GM19043 (cell line): ENCODE measurements around the gene LIN7B.
"Not testable (repeated sequence)": the region's sequence is repeated elsewhere in the genome, so short reads cannot be mapped to it uniquely, and the experiment has no call there.

Experiments used
- ATAC-seq: cut with Tn5 transposase; IDR thresholded peaks from one replicate; pipeline ENCODE4 v1.9.1; 2021; ENCODE audit warnings: low read depth; ENCODE audit not compliant: unreplicated experiment

Gene LIN7B, protein sequence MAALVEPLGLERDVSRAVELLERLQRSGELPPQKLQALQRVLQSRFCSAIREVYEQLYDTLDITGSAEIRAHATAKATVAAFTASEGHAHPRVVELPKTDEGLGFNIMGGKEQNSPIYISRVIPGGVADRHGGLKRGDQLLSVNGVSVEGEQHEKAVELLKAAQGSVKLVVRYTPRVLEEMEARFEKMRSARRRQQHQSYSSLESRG

DNA sequence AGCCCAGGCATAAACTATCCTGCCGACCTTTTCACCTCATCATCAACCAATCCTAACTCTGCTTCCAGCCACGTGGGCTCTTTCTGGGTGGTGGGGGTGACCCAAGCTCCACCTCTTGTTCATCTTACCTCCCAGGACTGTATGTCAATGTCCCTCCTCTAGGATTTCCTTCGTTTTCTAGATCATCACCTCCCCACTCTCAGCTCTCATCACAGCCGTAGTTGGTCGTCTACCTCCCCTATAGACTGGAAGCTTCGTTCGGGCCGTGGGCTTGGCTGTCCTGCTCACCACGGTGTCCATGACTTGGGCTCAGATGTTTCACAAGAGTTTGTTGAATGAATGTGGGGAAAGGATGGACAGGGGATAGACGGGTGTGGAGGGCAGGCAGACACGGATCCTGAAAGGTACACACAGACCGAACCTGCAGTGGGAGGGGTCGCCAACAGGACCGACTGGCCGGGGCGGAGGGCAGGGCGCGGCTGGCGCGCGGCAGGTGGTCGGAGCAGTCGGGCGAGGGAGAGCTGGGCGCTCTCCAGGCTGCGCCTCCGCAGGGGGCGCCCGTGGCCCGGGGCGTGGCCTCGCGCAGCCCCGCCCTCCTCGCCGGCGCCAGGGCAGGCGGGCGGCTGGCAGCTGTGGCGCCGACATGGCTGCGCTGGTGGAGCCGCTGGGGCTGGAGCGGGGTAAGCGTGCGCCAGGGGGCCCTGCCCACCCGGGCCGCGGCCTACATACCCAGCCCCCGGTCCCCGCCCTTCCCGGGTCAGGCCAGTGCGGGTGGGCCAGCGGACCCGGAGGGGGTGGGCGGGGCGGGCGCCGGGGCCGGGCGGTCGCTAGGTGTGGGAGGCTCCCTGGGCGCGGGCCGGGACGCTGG lies at the start of gene LIN7B:
Gene LIN7B (plus strand): TSS at position 609 of the 868 bp plus-strand sequence. CDS start 35 bp downstream, at position 644.
- ATAC-seq = no peak

DNA sequence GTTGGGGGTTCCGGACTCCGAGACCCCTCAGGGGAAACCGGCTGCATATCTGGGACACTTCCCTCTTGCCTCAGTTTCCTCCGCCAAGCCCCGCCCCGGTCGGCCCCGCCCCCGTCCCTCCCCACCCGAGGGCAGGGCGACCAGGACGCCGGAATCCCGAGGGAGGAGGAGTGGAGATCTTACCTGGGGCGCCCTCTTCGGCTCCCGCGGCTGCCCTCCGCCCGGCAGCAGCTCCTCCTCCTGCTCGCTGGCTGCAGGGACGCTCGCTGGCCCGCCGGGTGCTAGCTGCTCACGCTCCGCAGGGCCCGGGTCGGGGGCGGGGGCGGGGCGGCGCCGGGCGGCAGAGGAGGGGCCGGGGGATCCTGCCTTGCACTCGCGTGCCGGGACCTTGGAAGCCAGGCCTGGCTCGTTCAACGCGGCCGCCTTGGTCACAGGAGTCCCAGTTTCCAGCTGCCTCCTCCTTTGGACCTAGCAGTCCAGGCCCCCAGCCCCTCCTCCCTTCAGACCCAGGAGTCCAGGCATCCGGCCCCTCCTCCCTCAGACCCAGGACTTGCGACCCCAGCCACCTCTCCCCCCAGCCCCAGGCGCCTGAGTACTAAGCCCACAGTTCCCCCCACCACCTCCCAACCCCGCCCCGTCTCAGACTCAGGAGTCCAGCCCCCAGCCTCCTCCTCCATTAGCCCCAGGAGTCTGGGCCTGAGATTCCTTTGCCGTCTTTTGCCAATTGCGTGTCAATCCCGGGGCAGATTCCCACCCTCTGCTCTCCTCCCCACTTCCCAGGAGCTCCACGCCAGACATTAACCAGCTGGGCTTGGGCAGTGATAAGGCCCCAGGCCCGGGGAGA lies 49.2 kb upstream of the LIN7B start, which contains the start of gene NTF4:
Gene NTF4 (minus strand): TSS at position 51 of the 844 bp plus-strand sequence. CDS start 2,821 bp downstream, outside the sequence.
- ATAC-seq = no peak

DNA sequence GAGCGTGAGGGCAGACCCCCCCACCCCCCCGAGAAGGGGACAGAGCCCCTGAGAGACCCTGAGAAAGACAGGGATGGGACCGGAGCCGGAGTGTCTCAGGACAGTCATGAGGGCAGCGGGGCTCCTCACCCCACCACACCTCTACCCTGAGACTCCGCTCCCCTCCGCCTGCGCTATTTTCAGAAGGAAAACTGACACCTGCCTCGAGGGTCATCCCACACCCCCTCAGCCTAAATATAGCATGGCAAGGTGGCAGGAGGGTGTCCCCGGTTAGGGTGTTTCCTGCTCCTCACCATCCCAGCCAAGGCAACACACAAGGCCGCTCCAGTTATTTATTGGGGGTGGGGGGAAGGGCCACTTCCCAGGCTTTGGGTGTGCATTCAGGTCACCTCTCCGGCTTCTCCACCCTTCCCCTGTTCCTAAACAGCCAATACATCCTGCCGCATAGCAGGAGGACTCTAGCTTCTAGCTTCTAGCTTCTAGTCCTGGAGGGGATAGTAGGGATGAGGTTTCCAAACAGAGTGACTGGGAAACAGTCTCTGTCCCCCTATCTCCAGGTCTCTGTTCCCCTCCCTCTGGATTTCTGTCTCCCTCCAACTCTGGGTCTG lies 48.2 kb upstream of the LIN7B start:
- no peak for ATAC-seq

DNA sequence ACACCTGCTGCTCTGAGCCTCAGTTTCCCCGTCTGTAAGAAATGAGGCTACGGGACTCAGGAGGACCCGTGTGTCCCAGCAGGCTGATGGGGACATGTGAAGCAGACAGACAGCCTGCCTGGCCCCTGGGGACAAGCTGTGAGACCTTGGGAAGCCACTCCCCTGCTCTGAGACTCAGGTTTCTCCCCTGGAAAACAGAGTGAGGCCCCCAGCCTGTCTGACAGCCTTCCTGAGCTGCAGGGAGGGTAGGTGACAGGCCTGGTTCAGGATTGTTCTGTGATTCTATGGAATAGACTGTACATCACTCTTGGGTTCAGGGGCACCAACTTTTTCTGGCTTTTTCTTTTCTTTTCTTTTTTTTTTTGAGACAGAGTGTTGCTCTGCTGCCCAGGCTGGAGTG lies 46.6 kb upstream of the LIN7B start:
- ATAC-seq = no peak

DNA sequence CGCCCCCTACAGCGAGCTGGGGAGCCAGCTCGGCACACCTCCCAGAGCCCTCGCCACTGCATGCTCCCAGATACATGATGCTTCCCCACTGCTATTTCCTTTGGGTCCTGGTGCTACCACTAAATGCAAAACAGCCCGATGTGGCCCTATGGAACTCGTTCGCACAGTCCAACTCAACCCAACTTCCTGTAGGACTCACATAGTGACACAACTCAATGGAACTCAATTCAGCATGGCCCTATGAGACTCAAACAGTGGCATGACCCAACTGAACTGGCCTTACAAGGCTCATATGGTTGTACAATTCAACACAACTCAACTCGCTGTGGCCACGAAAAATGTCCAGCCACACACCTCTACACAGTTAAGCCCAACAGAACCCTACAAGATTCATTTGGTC lies 45.1 kb upstream of the LIN7B start:
- ATAC-seq = no peak

DNA sequence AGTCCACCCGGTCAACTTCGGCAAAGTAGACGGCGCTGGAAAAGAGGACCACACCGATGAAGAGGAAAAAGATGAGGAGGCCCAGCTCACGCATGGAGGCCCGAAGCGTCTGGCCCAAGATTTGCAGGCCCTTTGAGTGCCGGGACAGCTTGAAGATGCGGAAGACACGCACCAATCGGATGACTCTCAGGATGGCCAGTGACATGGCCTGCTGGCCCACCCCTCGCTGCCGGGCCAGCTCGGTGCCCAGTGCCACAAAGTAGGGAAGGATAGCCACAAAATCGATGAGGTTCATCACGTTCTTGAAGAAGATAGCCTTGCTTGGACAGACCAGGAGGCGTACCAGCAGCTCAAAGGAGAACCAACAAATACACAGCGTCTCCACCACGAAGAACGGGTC lies 43.8 kb upstream of the LIN7B start:
- ATAC-seq = no peak

DNA sequence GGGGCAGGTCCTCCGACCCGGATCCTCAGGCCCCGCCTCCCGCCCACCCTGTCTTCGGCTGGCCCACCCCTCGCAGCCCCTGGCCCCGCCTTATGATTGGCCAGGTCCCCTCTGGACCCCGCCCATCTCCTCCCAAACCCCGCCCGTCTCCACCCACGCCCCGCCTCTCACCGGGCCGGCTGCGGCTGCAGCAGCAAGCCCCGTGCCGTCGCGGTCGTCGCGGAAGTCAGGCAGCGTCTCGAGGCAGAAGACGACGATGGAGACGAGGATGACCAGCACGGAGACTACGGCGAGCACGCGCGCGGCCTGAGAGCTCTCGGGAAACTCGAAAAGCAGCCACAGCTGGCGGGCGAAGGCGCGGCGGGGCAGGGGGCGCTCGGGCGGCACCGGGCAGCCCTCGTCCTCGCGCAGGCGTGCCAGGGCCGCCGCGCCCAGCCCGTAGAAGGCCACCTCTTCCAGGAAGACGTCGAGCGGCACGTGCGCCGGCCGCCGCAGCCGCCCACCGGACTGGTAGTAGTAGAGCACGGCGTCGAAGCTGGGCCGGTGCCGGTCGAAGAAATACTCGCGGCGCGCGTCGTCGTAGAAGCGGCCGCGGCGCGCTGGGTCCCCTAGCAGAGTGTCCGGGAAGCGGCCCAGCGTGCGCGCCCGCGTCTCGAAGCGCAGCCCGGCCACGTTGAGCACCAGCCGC lies 42.2 kb upstream of the LIN7B start:
- no peak for ATAC-seq

DNA sequence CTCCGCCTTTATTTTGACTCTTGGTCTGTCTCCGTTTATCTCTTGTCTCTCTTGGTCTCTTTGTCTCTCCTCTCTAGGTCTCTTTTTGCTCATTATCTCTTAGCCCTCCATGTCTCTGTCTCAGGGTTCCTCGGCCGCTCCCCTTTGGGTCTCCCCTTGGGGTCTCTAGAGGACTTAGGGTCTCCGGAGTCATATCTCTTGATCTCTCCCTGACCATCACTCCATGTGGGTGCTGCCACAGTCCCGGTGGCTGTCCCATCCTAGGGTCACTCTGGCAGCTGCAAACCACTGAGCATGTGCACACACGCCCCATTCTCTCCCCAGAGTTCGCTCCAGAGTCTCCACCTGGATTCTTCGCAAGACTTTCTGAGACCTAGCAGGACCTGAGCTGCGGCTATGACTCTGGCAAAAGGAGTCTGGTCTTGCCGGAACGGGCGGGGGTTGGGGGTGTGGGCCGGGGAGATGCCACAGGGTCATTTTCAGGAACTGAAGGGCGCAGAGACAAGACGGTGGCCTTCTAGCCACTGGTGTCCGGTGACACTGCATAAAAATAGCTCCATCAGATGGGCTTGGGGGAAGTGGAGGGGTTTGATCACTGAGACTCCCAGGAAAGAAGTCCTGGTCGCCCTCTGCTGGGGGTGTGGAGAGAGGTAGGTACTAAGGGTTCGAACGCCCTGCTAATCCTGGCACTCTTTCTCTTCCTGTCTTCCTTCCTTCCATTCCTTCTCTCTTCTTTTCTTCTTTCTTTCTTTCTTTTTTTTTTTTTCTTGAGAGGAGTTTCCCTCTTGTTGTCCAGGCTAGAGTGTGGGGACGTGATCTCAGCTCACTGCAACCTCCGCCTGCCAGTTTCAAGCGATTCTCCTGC lies 40.4 kb upstream of the LIN7B start:
- no peak for ATAC-seq

DNA sequence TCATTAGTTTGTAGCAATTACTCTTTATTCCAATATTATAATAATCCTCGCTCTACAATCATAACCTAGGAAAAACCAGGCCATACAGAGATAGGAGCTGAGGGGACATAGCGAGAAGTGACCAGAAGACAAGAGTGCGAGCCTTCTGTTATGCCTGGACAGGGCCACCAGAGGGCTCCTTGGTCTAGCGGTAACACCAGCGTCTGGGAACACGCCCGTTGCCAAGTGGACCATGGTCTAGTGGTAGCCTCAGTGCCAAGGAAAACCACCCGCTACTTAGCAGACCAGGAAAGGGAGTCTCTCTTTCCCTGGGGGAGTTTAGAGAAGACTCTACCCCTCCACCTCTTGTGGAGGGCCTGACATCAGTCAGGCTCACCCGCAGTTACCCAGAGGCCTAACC lies 39.3 kb upstream of the LIN7B start:
- not testable (repeated sequence) for ATAC-seq

DNA sequence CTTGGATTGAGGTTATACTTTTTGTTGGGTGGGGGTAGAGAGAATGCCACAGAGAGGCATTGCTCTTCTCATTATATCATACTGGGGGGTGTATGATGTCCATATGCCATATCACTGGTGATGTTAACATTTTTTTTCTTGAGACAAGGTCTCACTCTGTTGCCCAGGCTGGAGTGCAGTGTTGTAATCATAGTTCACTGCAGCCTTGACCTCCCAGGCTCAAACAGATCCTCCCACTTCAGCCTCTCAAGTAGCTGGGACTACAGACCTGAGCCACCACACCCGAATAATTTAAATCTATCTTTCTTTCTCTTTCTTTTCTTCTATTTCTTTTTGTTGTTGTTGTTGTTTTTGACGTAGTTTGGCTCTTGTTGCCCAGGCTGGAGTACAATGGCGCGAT lies 33.8 kb upstream of the LIN7B start:
- no peak for ATAC-seq

DNA sequence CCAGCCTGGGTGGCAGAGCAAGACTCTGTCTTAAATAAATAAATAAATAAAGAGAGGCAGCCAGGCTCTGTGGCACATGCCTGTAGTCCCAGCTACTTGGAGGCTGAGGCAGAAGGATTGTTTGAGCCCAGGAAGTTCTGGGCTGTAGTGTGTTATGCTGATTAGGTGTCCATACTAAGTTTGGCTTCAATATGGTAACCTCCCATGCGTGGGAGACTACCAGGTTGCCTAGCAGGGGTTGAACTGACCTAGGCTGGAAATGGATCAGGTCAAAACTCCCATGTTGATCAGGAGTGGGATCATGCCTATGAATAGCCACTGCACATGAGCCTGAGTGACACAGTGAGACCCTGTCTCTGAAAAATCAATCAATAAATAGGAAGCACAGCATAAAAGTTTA lies 32.9 kb upstream of the LIN7B start:
- no peak for ATAC-seq

DNA sequence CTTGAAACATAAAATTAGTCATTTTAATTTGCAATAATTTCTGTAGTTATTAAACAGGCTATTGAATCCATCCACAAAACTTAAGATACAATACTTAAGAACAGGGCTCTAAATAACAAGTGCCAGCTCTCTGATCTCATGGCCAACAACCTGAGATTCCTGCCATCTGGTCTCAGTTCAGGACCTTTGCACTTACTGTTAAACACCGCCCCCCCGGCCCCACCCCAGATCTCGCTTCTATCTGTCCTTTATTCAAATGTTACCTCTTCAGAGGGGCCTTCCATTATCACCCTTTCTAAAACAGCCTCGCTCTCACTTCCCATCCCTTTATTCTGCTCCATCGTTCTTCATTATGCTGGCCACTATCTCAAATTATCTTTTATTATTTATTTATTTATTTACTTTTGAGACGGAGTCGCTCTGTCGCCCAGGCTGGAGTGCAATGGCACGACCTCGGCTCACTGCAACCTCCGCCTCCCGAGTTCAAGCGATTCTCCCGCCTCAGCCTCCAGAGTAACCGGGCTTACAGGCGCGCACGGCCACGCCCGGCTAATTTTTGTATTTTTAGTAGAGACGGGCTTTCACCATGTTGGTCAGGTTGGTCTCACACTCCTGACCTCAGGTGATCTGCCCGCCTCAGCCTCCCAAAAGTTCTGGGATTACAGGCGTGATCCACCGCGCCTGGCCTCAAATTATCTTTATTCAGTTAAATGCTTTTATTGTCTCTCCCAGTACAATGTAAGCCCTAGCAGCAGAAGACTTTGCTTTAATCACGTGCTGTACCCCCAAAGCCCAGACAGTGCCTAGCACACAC lies 29.8 kb upstream of the LIN7B start:
- no peak for ATAC-seq

DNA sequence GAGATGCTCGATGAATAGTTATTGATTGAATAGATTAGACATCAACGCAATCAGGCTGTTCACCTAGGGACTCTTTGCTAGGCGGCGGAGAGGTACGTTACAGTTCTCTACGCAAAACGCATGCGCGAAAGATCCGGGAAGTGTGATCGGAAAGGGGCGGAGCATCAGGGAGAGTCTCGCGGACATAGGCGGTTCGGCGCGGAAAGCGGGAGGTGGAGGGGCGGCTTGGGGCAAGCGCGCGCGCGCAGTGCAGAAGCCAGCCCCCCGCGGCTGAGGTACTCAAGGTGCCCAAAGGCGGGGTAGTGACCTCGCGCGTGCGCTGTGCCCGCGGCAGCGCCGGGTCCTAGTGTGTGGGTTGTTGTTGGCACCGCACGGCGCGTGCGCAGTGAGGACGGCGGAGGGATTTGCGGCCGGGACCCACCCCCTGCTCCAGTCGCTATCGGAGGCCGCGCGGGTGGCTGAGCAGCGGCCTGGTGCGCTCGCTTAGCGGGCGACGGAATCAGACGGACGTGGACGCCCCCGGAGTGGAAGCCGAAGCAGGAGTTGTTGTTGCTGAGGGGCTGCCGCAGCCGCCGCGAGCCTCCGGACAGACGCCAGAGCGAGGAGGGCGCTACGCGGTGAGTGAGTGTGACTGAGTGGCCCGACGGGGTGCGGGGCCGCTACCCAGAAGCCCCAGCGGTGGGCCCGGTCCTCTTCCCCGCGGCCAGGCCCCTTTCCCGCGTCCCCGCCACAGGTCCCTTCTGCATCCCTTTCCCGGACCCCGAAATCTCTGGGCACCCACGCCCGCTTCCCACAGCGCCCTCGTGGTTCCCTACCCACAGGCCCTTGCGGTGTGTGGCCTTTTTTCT lies 28.9 kb upstream of the LIN7B start, which contains the start of gene SNRNP70:
Gene SNRNP70 (plus strand): TSS at position 432 of the 848 bp plus-strand sequence. CDS start 964 bp downstream, outside the sequence.
- ATAC-seq = peak; percentile 78

DNA sequence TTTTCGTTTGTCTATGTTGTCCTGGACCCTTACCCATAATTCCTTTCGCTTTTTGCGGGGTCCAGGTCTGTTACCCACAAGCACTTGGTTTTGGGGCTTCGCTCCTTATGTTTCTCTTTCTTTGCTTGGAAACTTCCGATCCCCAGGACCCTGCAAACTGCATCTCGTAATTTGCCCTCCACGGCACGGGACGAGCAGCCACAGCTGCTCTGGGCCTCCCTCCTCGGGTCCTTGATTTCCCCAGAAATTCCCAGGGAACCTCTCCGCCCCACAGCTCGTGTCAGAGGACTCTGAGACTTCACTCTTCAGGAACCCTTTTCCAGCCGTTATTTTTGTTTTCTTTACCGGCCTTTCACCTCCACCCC lies 28.3 kb upstream of the LIN7B start:
- ATAC-seq = no peak

DNA sequence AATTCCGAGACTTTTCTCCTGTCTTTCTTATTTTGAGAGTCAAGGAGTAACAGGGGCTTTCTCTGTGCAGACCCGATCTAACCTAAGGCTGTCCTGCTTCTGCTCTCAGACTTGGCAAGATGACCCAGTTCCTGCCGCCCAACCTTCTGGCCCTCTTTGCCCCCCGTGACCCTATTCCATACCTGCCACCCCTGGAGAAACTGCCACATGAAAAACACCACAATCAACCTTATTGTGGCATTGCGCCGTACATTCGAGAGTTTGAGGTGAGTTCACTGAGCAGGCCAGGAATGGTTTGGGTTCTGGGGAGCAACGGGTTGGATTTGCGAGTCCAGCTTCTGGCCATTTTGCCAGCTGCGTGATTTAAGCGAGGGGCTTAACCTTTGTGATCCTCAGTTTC lies 27.9 kb upstream of the LIN7B start:
- no peak for ATAC-seq

DNA sequence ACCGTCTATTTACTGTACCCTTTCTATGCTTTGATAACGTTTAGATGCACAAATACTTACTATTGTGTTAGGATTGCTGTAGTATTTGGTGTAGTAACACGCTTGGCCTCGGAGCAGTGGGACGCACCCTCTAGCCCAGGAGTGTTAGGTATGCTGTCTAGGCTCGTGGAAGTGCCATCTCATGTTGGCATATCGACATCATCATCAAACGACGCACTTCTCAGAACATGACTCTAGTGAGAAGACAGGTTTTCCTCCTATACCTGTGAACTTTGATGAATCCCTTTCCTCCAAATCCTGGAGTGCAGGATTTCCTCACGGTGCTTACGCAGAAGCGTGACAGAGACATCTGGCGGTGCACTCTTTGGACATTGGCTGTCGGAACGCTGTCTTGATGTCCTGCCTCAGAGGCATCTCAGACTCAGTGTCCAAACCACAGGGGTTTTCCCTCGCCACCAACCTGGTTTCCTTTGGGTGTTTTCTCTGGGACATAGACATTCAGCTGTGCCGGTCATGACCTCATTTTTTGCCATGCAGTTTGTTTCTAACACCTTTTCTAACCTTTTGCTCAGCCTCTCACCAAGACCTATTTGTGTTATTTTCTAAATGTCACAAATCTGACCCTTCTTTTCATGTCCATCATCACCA lies 22.7 kb upstream of the LIN7B start:
- no peak for ATAC-seq

DNA sequence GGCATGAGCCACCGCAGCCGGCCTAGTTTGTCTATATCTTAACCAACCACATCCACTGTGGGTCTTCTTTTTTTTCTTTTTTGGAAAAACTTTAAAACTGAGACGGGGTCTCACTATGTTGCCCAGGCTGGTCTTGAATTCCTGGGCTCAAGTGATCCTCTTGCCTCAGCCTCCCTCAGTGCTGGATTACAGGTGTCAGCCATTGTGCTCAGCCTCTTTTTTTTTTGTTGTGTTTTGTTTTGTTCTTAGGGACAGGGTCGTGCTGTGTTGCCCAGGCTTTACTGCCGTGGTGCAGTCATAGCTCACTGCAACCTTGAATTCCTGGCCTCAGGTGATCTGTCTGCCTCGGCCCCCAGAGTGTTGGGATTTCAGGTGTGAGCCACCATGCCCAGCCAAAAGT lies 21.5 kb upstream of the LIN7B start:
- ATAC-seq = no peak
